GM20431 (cell line): Measurements from ENCODE around the gene MAP3K6.
"Not testable (repeated sequence)": the region's sequence is repeated elsewhere in the genome, so short reads cannot be mapped to it uniquely, and the experiment has no call there.

ENCODE experiments used
- in situ Hi-C: fragments of 300-500 bp; cut with MseI, MboI; formaldehyde crosslinking; loops from one replicate; pipeline ENCODE4 v1.15.0; 2020; ENCODE audit warnings: low sequenced_read_pairs; ENCODE audit not compliant: unreplicated experiment

The MAP3K6 gene

DNA sequence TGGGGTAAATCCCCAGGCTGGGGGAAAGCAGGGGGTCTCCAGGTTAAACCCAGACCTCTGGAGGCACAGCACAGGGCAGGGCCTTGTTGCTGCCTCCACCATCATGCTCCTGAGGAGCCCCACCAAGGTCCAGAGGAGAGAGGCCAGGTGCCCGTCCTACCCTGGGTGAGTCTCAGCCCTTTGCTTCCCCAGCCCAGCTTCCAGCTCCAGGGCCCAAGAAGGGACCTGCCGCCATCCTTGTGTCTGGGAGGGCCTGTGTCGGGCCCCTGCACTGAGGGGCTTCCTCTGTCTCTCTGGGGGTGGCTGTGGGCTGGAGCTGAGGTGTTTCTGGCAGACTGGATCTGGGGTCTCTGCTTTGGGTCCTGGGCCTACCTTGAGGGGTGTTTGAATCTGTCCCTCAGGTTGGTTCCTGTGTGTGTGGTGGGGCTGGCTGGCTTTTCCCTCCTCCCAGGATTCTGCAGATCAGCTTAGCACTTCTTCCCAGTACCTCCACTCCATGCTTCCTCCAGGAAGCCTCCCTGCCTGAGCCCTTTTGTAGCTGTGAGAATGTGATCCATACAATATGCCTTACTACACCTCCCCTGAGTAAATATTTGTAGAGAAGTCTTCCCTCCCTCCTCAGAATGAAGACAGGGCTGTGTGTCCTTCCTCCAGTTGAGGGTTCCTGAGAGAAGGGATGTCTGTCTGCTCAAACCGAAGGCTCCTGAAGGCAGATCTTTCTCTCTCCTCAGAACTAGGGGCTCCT is 31.8 kb upstream of the MAP3K6 start:
- in situ Hi-C loops = no loop called here

GRCh38 chr1:27397749-27398148 is 31.0 kb upstream of the MAP3K6 start:
- in situ Hi-C loops = no loop called here

GRCh38 chr1:27397110-27397509 is 30.3 kb upstream of the MAP3K6 start:
- in situ Hi-C loops = no loop called here

DNA sequence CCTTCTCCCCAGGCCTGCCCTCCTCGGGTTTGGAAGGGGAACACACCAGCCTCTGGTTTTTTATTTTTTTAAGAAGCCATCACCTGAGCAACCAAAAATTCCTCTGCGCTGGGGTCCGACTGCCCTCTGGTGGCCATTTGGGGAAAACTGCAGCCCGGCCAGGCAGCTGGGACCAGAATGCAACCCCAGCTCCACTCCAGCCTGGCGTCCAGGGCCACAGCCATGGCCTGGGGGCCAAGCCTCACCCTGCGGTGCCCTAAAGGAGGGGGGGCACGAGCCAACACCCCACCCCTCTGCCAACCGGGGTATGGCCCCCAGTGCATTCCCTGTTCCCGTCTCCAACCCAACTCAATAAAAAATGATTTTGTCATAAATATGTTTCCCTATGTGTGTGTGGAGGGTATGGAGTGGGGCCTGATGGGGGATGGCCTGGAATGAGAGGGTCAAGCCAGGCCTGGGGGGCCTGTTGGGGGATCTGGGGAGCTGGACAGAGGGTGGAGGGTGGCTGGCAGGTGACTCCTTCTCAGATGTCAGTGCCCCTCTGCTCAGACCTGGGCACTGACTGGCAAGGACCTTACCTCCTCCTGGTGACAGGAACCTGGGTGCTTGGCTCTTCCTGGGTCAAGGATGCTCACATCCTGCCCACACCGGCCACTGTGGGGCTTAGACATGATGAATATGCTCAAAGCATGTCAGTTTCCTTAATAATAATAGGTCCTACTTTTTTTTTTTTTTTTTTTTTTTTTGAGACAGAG is 28.9 kb upstream of the MAP3K6 start:
- in situ Hi-C loops = no loop called here

GRCh38 chr1:27394925-27395324 is 28.2 kb upstream of the MAP3K6 start:
- in situ Hi-C loops = loop anchor here (5.0 kb wide), 1 partner anchor 93 kb away; no protein-coding TSS in a partner anchor

DNA sequence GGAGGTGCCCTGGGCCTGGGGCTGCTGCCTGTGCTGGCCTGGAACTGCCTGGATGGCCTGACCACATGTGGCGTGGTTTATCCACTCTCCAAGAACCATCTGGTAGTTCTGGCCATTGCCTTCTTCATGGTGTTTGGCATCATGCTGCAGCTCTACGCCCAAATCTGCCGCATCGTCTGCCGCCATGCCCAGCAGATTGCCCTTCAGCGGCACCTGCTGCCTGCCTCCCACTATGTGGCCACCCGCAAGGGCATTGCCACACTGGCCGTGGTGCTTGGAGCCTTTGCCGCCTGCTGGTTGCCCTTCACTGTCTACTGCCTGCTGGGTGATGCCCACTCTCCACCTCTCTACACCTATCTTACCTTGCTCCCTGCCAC is 27.5 kb upstream of the MAP3K6 start:
- in situ Hi-C loops = loop anchor here (5.0 kb wide), 1 partner anchor 92 kb away; no protein-coding TSS in a partner anchor

DNA sequence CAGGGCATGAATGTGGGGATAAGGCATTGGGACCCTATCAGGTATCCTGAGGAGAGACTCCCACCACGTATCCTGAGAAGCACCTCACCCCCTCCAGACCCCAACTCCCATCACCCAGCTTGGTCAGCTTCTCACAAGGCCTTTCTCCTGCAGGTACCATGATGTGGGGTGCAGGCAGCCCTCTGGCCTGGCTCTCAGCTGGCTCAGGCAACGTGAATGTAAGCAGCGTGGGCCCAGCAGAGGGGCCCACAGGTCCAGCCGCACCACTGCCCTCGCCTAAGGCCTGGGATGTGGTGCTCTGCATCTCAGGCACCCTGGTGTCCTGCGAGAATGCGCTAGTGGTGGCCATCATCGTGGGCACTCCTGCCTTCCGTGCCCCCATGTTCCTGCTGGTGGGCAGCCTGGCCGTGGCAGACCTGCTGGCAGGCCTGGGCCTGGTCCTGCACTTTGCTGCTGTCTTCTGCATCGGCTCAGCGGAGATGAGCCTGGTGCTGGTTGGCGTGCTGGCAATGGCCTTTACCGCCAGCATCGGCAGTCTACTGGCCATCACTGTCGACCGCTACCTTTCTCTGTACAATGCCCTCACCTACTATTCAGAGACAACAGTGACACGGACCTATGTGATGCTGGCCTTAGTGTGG is 27.0 kb upstream of the MAP3K6 start:
- in situ Hi-C loops = loop anchor here (5.0 kb wide), 1 partner anchor 91 kb away; no protein-coding TSS in a partner anchor

GRCh38 chr1:27392778-27393635 is 26.2 kb upstream of the MAP3K6 start:
- in situ Hi-C loops = loop anchor here (5.0 kb wide), 1 partner anchor 91 kb away; no protein-coding TSS in a partner anchor

GRCh38 chr1:27392096-27392777 is 25.5 kb upstream of the MAP3K6 start, which contains the start of gene GPR3:
GPR3 (plus strand) TSS chr1:27392622; CDS start chr1:27393799, 1,177 bp downstream.
- in situ Hi-C loops = loop anchor here (5.0 kb wide), 1 partner anchor 90 kb away; no protein-coding TSS in a partner anchor

- in situ Hi-C loops = loop anchor here (5.0 kb wide), 1 partner anchor 89 kb away; no protein-coding TSS in a partner anchor
These were observed 24.8 kb upstream of the MAP3K6 start for GRCh38 chr1:27391511-27392095.

DNA sequence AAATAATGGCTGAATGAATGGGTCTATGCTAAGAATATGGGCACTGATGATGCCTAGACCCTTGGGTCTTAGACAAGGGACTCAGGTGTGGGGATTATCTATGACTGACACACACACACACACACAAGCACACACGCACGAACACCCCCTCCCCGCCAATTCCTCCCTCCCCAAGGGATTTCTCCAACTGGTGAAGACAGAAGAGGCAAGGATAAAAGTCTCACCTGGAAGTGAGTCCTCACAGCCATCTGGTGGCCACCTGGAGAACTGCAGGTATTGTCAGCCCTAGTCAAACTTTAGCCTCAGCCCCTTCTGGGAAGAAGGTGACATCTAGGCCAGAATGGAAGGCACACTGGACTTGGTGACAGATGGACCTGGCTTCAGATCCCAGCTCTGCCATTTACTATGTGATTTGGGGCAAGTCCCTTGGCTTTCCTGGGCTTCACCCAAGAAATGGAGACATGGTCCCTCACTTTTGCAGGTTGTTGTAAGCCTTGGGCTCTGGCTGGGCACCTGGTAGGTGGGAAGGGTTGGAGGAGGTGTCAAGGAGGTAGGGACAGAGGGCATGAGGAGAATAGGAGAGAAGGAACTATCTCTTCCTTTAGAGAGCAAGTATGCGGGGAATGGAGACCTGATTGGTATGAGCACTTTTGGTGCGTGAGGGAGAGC is 21.7 kb upstream of the MAP3K6 start:
- in situ Hi-C loops = no loop called here

DNA sequence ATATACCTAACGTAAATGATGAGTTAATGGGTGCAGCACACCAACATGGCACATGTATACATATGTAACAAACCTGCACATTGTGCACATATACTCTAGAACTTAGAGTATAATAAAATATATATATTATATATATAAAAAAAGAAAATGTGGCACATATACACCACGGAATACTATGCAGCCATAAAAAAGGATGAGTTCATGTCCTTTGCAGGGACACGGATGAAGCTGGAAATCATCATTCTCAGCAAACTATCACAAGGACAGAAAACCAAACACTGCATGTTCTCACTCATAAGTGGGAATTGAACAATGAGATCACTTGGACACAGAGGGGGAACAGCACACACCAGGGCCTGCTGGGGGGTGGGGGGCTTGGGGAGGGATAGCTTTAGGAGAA is 18.0 kb upstream of the MAP3K6 start:
- in situ Hi-C loops = not testable (repeated sequence)

- in situ Hi-C loops = no loop called here
These were observed 16.9 kb upstream of the MAP3K6 start for GRCh38 chr1:27383661-27384060.

- in situ Hi-C loops = no loop called here
These were observed 16.4 kb upstream of the MAP3K6 start, which contains the start of gene CD164L2 for GRCh38 chr1:27383039-27383605. CD164L2 (minus strand) TSS chr1:27383333; CDS start chr1:27383239, 94 bp downstream.

GRCh38 chr1:27381969-27382762 is 15.4 kb upstream of the MAP3K6 start:
- in situ Hi-C loops = no loop called here

- in situ Hi-C loops = no loop called here
These were observed 14.3 kb upstream of the MAP3K6 start for GRCh38 chr1:27380766-27381733.
